CD4-positive, CD25-positive, alpha-beta regulatory T cell (primary cell): ENCODE measurements around the gene TEDDM1. TPM values are rescaled to one million over a fixed set of nuclear protein-coding genes. Genes with fewer than 3 reads are reported as not detected.
"Not testable (repeated sequence)": the region's sequence is repeated elsewhere in the genome, so short reads cannot be mapped to it uniquely, and the experiment has no call there.

Source experiments
- ATAC-seq, 2 donors: fragments of 150-1000 bp; cut with Tn5 transposase; one replicate each; pipeline ENCODE4 v1.10.0; 2021; ENCODE audit warnings: low read depth in 2 of 2, moderate number of reproducible peaks in 2 of 2, moderate library complexity in 1 of 2
- DNase-seq, 3 donors: peaks; one replicate each; pipeline versions ENCODE4 v3.0.0 to v3.0.0-alpha.2; 2012 to 2022; ENCODE audit warnings: mixed read lengths in 1 of 3
- H3K27ac ChIP-seq: one replicate; pipeline ENCODE4 v1.7.0; 2013; ENCODE audit warnings: mild to moderate bottlenecking, low read length; ENCODE audit not compliant: insufficient read depth, poor library complexity, severe bottlenecking
- H3K27me3 ChIP-seq: one replicate; pipeline ENCODE4 v1.7.0; 2013; ENCODE audit warnings: low read length; ENCODE audit not compliant: control insufficient read depth, insufficient read depth
- H3K36me3 ChIP-seq: one replicate; pipeline ENCODE4 v1.7.0; 2013; ENCODE audit warnings: mild to moderate bottlenecking, low read length, moderate library complexity; ENCODE audit not compliant: control insufficient read depth, insufficient read depth
- H3K4me1 ChIP-seq: 2 replicates; pipeline ENCODE4 v1.7.0; 2013; ENCODE audit warnings: mild to moderate bottlenecking, low read length; ENCODE audit not compliant: insufficient read depth, control insufficient read depth, poor library complexity, severe bottlenecking
- H3K4me3 ChIP-seq: one replicate; pipeline ENCODE4 v1.7.0; 2013; ENCODE audit warnings: low read depth, mild to moderate bottlenecking, low read length, moderate library complexity
- H3K9me3 ChIP-seq, 2 experiments: 1 replicate in 1 of 2; 2 replicates in 1 of 2; pipeline ENCODE4 v1.7.0; 2013; ENCODE audit warnings: low read length in 2 of 2, mild to moderate bottlenecking in 1 of 2, moderate library complexity in 1 of 2; ENCODE audit not compliant: control insufficient read depth in 2 of 2
- H3K27ac Mint-ChIP-seq, 3 donors: one replicate each; pipeline ENCODE4 v1.8.0; 2020 to 2022; ENCODE audit warnings: mild to moderate bottlenecking in 3 of 3, mixed read lengths in 3 of 3, moderate library complexity in 2 of 3
- H3K27me3 Mint-ChIP-seq: one replicate; pipeline ENCODE4 v1.8.0; 2022; ENCODE audit warnings: mild to moderate bottlenecking, mixed read lengths
- H3K36me3 Mint-ChIP-seq: one replicate; pipeline ENCODE4 v1.8.0; 2020; ENCODE audit warnings: mixed read lengths
- H3K4me1 Mint-ChIP-seq, 4 donors: one replicate each; pipeline ENCODE4 v1.8.0; 2020 to 2022; ENCODE audit warnings: mixed read lengths in 4 of 4, mild to moderate bottlenecking in 1 of 4
- H3K4me3 Mint-ChIP-seq, 4 donors: one replicate each; pipeline ENCODE4 v1.8.0; 2020 to 2022; ENCODE audit warnings: mild to moderate bottlenecking in 4 of 4, mixed read lengths in 4 of 4, moderate library complexity in 3 of 4
- H3K9me3 Mint-ChIP-seq, 7 donors: one replicate each; pipeline ENCODE4 v1.8.0; 2020 to 2022; ENCODE audit warnings: mixed read lengths in 7 of 7, mild to moderate bottlenecking in 3 of 7, moderate library complexity in 2 of 7
- polyA plus RNA-seq, 4 donors: library from polyadenylated mRNA; unstranded; fragments of 300-500 nt; fragmentation: Illumina TruSeq; gene quantifications; one replicate each; pipeline ENCODE4 v1.2.3, GENCODE V29; 2021
- total RNA-seq: library from RNA; stranded (reverse); gene quantifications from one replicate; pipeline ENCODE4 v1.2.3, GENCODE V29; 2022

Gene TEDDM1, protein sequence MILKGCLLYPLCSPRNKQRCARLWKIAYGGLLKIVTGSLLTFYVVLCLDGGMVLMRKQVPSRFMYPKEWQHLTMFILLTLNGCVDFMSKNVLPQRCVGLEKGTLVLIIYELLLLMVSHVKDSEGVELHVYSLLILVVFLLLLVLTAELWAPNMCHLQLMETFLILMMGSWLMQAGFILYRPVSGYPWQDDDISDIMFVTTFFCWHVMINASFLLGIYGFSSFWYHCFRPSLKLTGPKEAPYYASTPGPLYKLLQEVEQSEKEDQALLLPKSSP
- not detected for total RNA-seq
- polyA plus RNA-seq = under 1 TPM in 1 of 4 donors, not detected in 3; 0.08 TPM

GRCh38 chr1:182400567-182400966 lies at the start of gene TEDDM1:
TEDDM1 (minus strand) TSS chr1:182400667; CDS start chr1:182400485, 182 bp downstream.
- no peak within 1 kb of the TSS for H3K27ac Mint-ChIP-seq
- peaks cover 2% of the 10 kb centered on the region for H3K27me3 ChIP-seq
- no peak within 1 kb of the TSS for H3K4me3 ChIP-seq
- H3K36me3 ChIP-seq = no peaks in the 10 kb centered on the region
- peaks cover 0 to 2% of the 10 kb centered on the region in 2 experiments for H3K9me3 ChIP-seq
- no peak within 1 kb of the TSS for H3K27ac ChIP-seq
- H3K27me3 Mint-ChIP-seq = peaks cover 27% of the 10 kb centered on the region
- no peak within 1 kb of the TSS for H3K4me3 Mint-ChIP-seq
- no peaks in the 10 kb centered on the region for H3K4me1 ChIP-seq
- peaks cover 3% of the 10 kb centered on the region for H3K36me3 Mint-ChIP-seq
- peaks cover 0 to 4% (median 0%) of the 10 kb centered on the region in 7 donors for H3K9me3 Mint-ChIP-seq
- H3K4me1 Mint-ChIP-seq = peaks cover 0 to 4% (median 0%) of the 10 kb centered on the region in 4 donors
- ATAC-seq = no peak
- DNase-seq = no peak

DNA sequence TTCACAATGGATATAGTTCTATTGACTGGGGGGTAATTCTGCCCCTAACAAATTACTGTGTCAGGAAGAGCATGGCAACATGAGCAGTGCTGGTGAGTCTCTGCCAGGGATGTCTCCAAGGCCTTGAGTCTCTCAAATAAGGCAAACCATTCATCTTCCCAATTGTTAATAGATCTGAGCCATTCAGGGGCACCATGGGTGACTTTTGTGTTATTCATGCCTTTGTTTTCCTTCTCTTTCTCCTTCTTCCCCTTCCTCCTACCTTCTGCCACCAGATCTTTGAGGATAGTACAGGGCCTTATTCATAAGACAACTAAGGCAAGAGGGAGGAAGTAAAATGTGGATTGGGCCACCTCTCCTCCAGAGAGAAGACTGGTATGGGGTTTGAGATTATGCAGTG lies 49.6 kb upstream of the TEDDM1 start, which contains the start of gene RGSL1:
Gene RGSL1, plus strand, starts transcription at position 60 of the 400 bp plus-strand sequence. Its CDS starts 20 bp downstream, at position 80.
- H3K36me3 ChIP-seq = no peaks in the 10 kb centered on the region
- Mint-ChIP-seq H3K36me3 (no peaks in the 10 kb centered on the region), H3K4me1 (peaks cover 0 to 3% (median 0%) of the 10 kb centered on the region in 4 donors), H3K27me3 (peaks cover 23% of the 10 kb centered on the region), H3K4me3 (no peak within 1 kb of the TSS), H3K27ac (no peak within 1 kb of the TSS), H3K9me3 (peaks cover 0 to 6% (median 0%) of the 10 kb centered on the region in 7 donors)
- H3K4me1 ChIP-seq = no peaks in the 10 kb centered on the region
- peaks cover 6% of the 10 kb centered on the region for H3K27me3 ChIP-seq
- no peak for ATAC-seq
- DNase-seq = no peak
- H3K27ac ChIP-seq = no peak within 1 kb of the TSS
- no peak within 1 kb of the TSS for H3K4me3 ChIP-seq
- H3K9me3 ChIP-seq = no peaks in the 10 kb centered on the region

DNA sequence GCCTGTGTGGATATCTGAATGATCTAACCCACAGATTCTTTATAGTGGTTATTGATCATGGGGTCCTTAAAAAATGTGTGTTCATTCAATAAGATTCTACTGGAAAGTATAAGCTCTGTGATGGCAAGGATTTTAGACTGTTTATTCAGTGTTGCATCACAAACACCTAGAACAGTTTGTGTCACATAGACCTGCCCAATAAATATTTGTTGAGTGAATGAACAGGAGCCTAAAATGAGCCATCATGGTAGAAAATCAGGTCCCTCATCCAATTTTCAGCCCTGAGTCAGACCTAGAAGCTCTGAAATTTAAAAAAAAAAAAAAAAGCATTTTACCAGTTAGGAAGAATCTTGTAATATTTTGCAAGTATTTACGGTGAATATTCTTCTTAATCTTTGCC lies 47.2 kb upstream of the TEDDM1 start:
- peaks cover 7% of the 10 kb centered on the region for H3K27me3 Mint-ChIP-seq
- Histone ChIP-seq H3K27ac (no peak overlapping the region), H3K9me3 (no peaks in the 10 kb centered on the region), H3K4me1 (no peaks in the 10 kb centered on the region), H3K36me3 (no peaks in the 10 kb centered on the region), H3K27me3 (peaks cover 5% of the 10 kb centered on the region), H3K4me3 (no peak overlapping the region)
- H3K27ac Mint-ChIP-seq = no peak overlapping the region
- no peaks in the 10 kb centered on the region for H3K9me3 Mint-ChIP-seq
- H3K4me3 Mint-ChIP-seq = no peak overlapping the region
- peaks cover 0 to 3% (median 0%) of the 10 kb centered on the region in 4 donors for H3K4me1 Mint-ChIP-seq
- ATAC-seq = no peak
- DNase-seq = no peak
- no peaks in the 10 kb centered on the region for H3K36me3 Mint-ChIP-seq

- not testable (repeated sequence) for H3K4me1 ChIP-seq, H3K9me3 ChIP-seq, H3K9me3 Mint-ChIP-seq, H3K36me3 Mint-ChIP-seq, H3K36me3 ChIP-seq, H3K27ac Mint-ChIP-seq, H3K4me3 ChIP-seq, H3K27ac ChIP-seq, H3K27me3 ChIP-seq, DNase-seq, H3K4me3 Mint-ChIP-seq, ATAC-seq, H3K27me3 Mint-ChIP-seq, H3K4me1 Mint-ChIP-seq
Measured at GRCh38 chr1:182447124-182447523, 46.7 kb upstream of the TEDDM1 start.

DNA sequence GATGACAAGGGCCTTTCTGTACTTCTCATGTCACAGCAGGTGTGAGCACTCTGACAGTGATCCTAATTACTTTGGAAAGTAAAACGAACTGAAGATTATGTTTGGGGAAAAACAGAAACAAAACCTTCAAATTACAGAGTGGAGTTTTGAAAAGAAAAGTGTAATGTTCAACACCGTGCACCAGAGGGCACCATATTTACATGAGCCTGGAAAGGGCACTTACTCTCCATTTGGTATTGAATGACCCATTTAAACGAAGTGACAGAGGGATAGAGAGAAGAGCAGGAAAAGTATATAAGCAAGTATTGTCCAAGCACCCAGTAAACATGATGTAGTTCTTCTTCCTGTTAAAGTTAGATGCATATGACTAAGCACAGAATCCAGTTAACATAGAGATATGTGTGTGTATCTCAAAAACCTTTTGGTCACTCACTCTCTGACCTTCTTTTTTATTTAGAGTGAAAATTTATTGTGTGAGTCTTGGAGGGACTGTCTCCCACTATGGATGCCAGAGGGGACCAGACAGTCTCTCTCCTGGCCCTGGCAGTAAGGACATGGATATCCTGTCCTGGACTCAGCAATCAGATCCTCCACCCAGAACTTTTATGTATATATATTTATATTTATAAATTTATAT lies 45.7 kb upstream of the TEDDM1 start:
- H3K4me1 ChIP-seq = no peaks in the 10 kb centered on the region
- ATAC-seq = peak in 1 of 2 donors; percentile 40
- Mint-ChIP-seq H3K4me1 (peaks cover 0 to 3% (median 0%) of the 10 kb centered on the region in 4 donors), H3K4me3 (no peak overlapping the region), H3K9me3 (peaks cover 0 to 1% (median 0%) of the 10 kb centered on the region in 7 donors), H3K27ac (no peak overlapping the region), H3K36me3 (no peaks in the 10 kb centered on the region), H3K27me3 (peaks cover 5% of the 10 kb centered on the region)
- H3K27me3 ChIP-seq = peaks cover 5% of the 10 kb centered on the region
- H3K36me3 ChIP-seq = no peaks in the 10 kb centered on the region
- H3K27ac ChIP-seq = no peak overlapping the region
- H3K9me3 ChIP-seq = no peaks in the 10 kb centered on the region
- no peak overlapping the region for H3K4me3 ChIP-seq
- DNase-seq = peak in 2 of 3 donors; percentile 3 to 55

DNA sequence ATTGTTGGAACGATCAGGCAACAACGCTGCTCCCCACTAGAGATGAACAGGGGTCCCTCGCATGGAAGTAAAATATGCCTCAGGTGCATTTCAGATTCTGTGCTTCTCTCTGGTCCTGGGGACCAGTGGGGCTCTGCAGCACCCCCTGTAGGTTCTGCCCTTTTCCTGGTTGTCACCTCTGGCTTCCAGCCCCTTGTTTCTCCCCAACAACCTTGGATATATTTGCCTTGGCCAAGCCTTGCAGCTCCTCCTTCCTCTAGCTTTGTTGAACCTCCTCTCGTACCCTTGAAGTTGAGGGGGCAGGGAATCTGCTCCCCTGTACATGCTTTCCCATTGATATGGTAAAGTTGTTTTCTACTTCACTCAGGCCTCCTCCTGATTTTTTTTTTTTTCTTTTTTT lies 44.0 kb upstream of the TEDDM1 start:
- Mint-ChIP-seq H3K27me3 (no peaks in the 10 kb centered on the region), H3K36me3 (no peaks in the 10 kb centered on the region), H3K4me1 (peaks cover 0 to 3% (median 0%) of the 10 kb centered on the region in 4 donors), H3K9me3 (peaks cover 0 to 1% (median 0%) of the 10 kb centered on the region in 7 donors), H3K27ac (no peak overlapping the region), H3K4me3 (no peak overlapping the region)
- Histone ChIP-seq H3K4me3 (no peak overlapping the region), H3K36me3 (no peaks in the 10 kb centered on the region), H3K27ac (no peak overlapping the region), H3K9me3 (no peaks in the 10 kb centered on the region), H3K4me1 (no peaks in the 10 kb centered on the region), H3K27me3 (peaks cover 2% of the 10 kb centered on the region)
- DNase-seq = no peak
- no peak for ATAC-seq

DNA sequence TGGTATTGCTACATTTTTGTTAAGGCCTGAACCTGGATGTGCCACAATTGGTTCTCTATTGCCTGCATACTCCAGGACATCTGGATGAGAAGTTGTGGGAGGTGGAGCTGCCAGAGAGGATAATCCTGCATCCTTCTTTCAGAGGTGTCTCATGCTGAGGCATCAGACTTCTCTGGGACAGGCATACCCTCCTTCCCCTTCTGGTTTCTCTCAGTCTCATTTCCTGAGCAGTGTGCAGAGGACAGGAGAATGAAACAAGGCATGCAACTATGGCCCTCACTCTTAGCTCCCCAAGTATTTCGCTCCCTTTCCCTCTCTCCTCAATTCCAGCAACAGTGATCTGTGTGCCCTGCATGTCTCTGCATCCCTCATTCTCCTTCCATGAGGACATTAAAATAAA lies 41.9 kb upstream of the TEDDM1 start:
- H3K4me1 ChIP-seq = no peaks in the 10 kb centered on the region
- peaks cover 0 to 4% of the 10 kb centered on the region in 2 experiments for H3K9me3 ChIP-seq
- no peaks in the 10 kb centered on the region for H3K36me3 ChIP-seq
- ATAC-seq (no peak), DNase-seq (no peak)
- peaks cover 4% of the 10 kb centered on the region for H3K27me3 ChIP-seq
- Mint-ChIP-seq H3K4me3 (no peak overlapping the region), H3K36me3 (peaks cover 4% of the 10 kb centered on the region), H3K4me1 (peaks cover 0 to 3% (median 0%) of the 10 kb centered on the region in 4 donors), H3K27me3 (peaks cover 4% of the 10 kb centered on the region), H3K27ac (no peak overlapping the region), H3K9me3 (peaks cover 0 to 7% (median 3%) of the 10 kb centered on the region in 7 donors)
- H3K27ac ChIP-seq = no peak overlapping the region
- H3K4me3 ChIP-seq = no peak overlapping the region
